HepG2 (cell line): Measurements from ENCODE around the gene PSEN1. TPM values are rescaled to one million over a fixed set of nuclear protein-coding genes. Genes with fewer than 3 reads are reported as not detected.
A peak's percentile ranks its signal among the peaks of the same experiment; 100 is the strongest.

Experiments
- ARID3A ChIP-seq: IDR thresholded peaks from 2 replicates; pipeline ENCODE4 v1.6.1; 2012; ENCODE audit warnings: low read depth, low read length, improper control_type of control experiment
- DZIP1 ChIP-seq: sonication (generic); formaldehyde crosslinking; IDR thresholded peaks from 2 replicates; pipeline ENCODE4 v1.5.0; 2020; ENCODE audit warnings: mild to moderate bottlenecking, missing genetic modification reagents
- ELF3 ChIP-seq: IDR thresholded peaks from 2 replicates; pipeline ENCODE4 v1.6.1; 2016; ENCODE audit warnings: missing genetic modification reagents, missing compliant biosample characterization
- FOXA1 ChIP-seq, 2 experiments: fragments of 450-650 bp in 1 of 2; sonication (generic) in 1 of 2; formaldehyde crosslinking in 1 of 2; IDR thresholded peaks; 2 replicates each; pipeline versions ENCODE4 v1.4.0 to v1.6.1; 2016 to 2020; ENCODE audit warnings: missing genetic modification reagents in 1 of 2
- FOXJ3 ChIP-seq: sonication (generic); formaldehyde crosslinking; IDR thresholded peaks from 2 replicates; pipeline ENCODE4 v1.4.0; 2020; ENCODE audit warnings: missing genetic modification reagents, mild to moderate bottlenecking, borderline replicate concordance
- GABPA ChIP-seq, 2 experiments: IDR thresholded peaks; 2 replicates each; pipeline ENCODE4 v1.6.1; 2011 to 2016; ENCODE audit warnings: low read depth in 2 of 2, low read length in 1 of 2, missing biosample characterization in 1 of 2, missing genetic modification characterization in 1 of 2
- HDAC6 ChIP-seq: fragments of 200-600 bp; sonication (generic); IDR thresholded peaks from 2 replicates; pipeline ENCODE4 v1.7.0; 2017; ENCODE audit warnings: mild to moderate bottlenecking, antibody characterized with exemption, low read length, low read depth
- NCOA2 ChIP-seq: sonication (generic); formaldehyde crosslinking; IDR thresholded peaks from 2 replicates; pipeline ENCODE4 v1.8.0; 2022; ENCODE audit warnings: inconsistent platforms
- NR2F6 ChIP-seq, 2 experiments: IDR thresholded peaks; 2 replicates each; pipeline ENCODE4 v1.6.1; 2016; ENCODE audit warnings: antibody characterized with exemption in 1 of 2, mild to moderate bottlenecking in 1 of 2
- RNF2 ChIP-seq: fragments of 450-650 bp; conservative IDR thresholded peaks from 2 replicates; pipeline ENCODE4 v1.6.1; 2016; ENCODE audit warnings: low read depth
- SIN3A ChIP-seq: IDR thresholded peaks from 2 replicates; pipeline ENCODE4 v1.6.1; 2011; ENCODE audit warnings: low read depth, mild to moderate bottlenecking, control low read depth, low read length, borderline replicate concordance
- ZNF207 ChIP-seq: fragments of 450-650 bp; IDR thresholded peaks from 2 replicates; pipeline ENCODE4 v1.6.1; 2016; ENCODE audit warnings: antibody characterized with exemption, borderline replicate concordance
- ZNF354B ChIP-seq: sonication (generic); formaldehyde crosslinking; IDR thresholded peaks from 2 replicates; pipeline ENCODE4 v1.8.0; 2022; ENCODE audit warnings: mild to moderate bottlenecking, missing genetic modification reagents
- ZNF646 ChIP-seq: sonication (generic); formaldehyde crosslinking; IDR thresholded peaks from 2 replicates; pipeline ENCODE4 v1.9.0; 2021; ENCODE audit warnings: mild to moderate bottlenecking, missing genetic modification reagents
- polyA plus RNA-seq, 8 experiments: library from polyadenylated mRNA; depleted of rRNA in 3 of 8; stranded (reverse) in 7 of 8; unstranded in 1 of 8; fragments of >200 nt; fragmentation: Illumina TruSeq in 4 of 8; extraction: Trizol in 4 of 8; gene quantifications; 2 replicates each; pipeline versions ENCODE4 v1.2.1 to v1.2.3, GENCODE V29; 2011 to 2016; ENCODE audit warnings: low read depth in 4 of 8, missing spikeins in 1 of 8, mixed read lengths in 1 of 8; ENCODE audit not compliant: insufficient read depth in 1 of 8
- total RNA-seq, 5 experiments: library from RNA; depleted of rRNA; stranded (reverse); fragments of >200 nt; fragmentation: Illumina TruSeq; extraction: Trizol; gene quantifications; 2 replicates each; pipeline ENCODE4 v1.2.3, GENCODE V29; 2016; ENCODE audit warnings: low read depth in 1 of 5

Gene PSEN1
- total and polyA plus RNA-seq, 2 of the 13 experiments (the other 11 are each of a cell fraction or from before 2014, with no cell fraction given), result 12.5 to 26.6 TPM

- TF ChIP-seq ZNF646, result no peak
- peak; percentile 77 for TF ChIP-seq GABPA (IDR thresholded peaks at IDR 0.05; ENCODE audit: low read depth, low read length)
- TF ChIP-seq GABPA (CRISPR knock-in tag; IDR thresholded peaks at IDR 0.05; ENCODE audit: low read depth), result peak; percentile 94
- no peak for TF ChIP-seq FOXJ3 (CRISPR knock-in tag)
- TF ChIP-seq NR2F6 (IDR thresholded peaks at IDR 0.05), result no peak
- TF ChIP-seq NR2F6 (CRISPR knock-in tag; IDR thresholded peaks at IDR 0.05), result no peak
- 0 out of 2 replicates have a peak, but pooled peaks have one; percentile 21 for TF ChIP-seq ELF3
- no peak for TF ChIP-seq ZNF354B (CRISPR knock-in tag)
- no peak for TF ChIP-seq ZNF207
- TF ChIP-seq DZIP1, result no peak
- TF ChIP-seq ARID3A, result no peak
- TF ChIP-seq HDAC6, result no peak
- no peak; the same call in 1 of the 2 replicates for TF ChIP-seq NCOA2
- TF ChIP-seq FOXA1 (IDR thresholded peaks at IDR 0.05), result no peak
- TF ChIP-seq FOXA1 (CRISPR knock-in tag; IDR thresholded peaks at IDR 0.05), result no peak
- peak; percentile 57; the same call in 1 of the 2 replicates for TF ChIP-seq SIN3A
- no peak for TF ChIP-seq RNF2
Measured at GRCh38 chr14:73136387-73137225, at the start of gene PSEN1 (continued).
